ENCODE results near the gene HOXC10.

HOXC10 gene

GRCh38 chr12:54020591-54021405, 35.9 kb downstream of the HOXC10 start:
- Histone ChIP-seq H3K36me3 (replicated peaks) (no peaks in the 10 kb centered on the region), H3K27ac (no peak overlapping the region), H3K4me3 (ENCODE audit: low read depth, low read length) (no peak overlapping the region), H3K27me3 (replicated peaks) (peaks cover 85% of the 10 kb centered on the region)
- DNase-seq = no peak
- TF ChIP-seq CTCF (IDR thresholded peaks at IDR 0.05; ENCODE audit: low read depth, low read length, missing control alignments) = no peak
- in situ Hi-C loops (cut with HindIII; ENCODE audit: low pct_ligation_motif_present, low sequenced_read_pairs) = loop anchor here (25.0 kb wide), 1 partner anchor 192 kb away; no protein-coding TSS in a partner anchor

GRCh38 chr12:54021432-54022013, 36.6 kb downstream of the HOXC10 start:
- H3K4me3 ChIP-seq (ENCODE audit: low read depth, low read length) = no peak overlapping the region
- no peak overlapping the region for H3K27ac ChIP-seq
- no peak for DNase-seq
- TF ChIP-seq CTCF (IDR thresholded peaks at IDR 0.05; ENCODE audit: low read depth, low read length, missing control alignments) = no peak
- peaks cover 87% of the 10 kb centered on the region for H3K27me3 ChIP-seq (replicated peaks)
- in situ Hi-C loops (cut with HindIII; ENCODE audit: low pct_ligation_motif_present, low sequenced_read_pairs) = loop anchor here (25.0 kb wide), 1 partner anchor 191 kb away; no protein-coding TSS in a partner anchor
- no peaks in the 10 kb centered on the region for H3K36me3 ChIP-seq (replicated peaks)

- H3K4me3 ChIP-seq (ENCODE audit: low read depth, low read length) = no peak overlapping the region
- H3K27ac ChIP-seq = no peak overlapping the region
- no peaks in the 10 kb centered on the region for H3K36me3 ChIP-seq (replicated peaks)
- in situ Hi-C loops (cut with HindIII; ENCODE audit: low pct_ligation_motif_present, low sequenced_read_pairs) = loop anchor here (25.0 kb wide), 1 partner anchor 189 kb away; no protein-coding TSS in a partner anchor
- TF ChIP-seq CTCF (IDR thresholded peaks at IDR 0.05; ENCODE audit: low read depth, low read length, missing control alignments) = no peak
- DNase-seq = no peak
- H3K27me3 ChIP-seq (replicated peaks) = peaks cover 85% of the 10 kb centered on the region
These were observed 38.3 kb downstream of the HOXC10 start for GRCh38 chr12:54022960-54023884.

GRCh38 chr12:54024127-54024526, 39.2 kb downstream of the HOXC10 start:
- in situ Hi-C loops (cut with HindIII; ENCODE audit: low pct_ligation_motif_present, low sequenced_read_pairs) = loop anchor here (25.0 kb wide), 1 partner anchor 188 kb away; no protein-coding TSS in a partner anchor
- H3K27me3 ChIP-seq (replicated peaks) = peaks cover 88% of the 10 kb centered on the region
- DNase-seq = no peak
- TF ChIP-seq CTCF (IDR thresholded peaks at IDR 0.05; ENCODE audit: low read depth, low read length, missing control alignments) = no peak
- no peaks in the 10 kb centered on the region for H3K36me3 ChIP-seq (replicated peaks)
- no peak overlapping the region for H3K4me3 ChIP-seq (ENCODE audit: low read depth, low read length)
- no peak overlapping the region for H3K27ac ChIP-seq

GRCh38 chr12:54024581-54025305, 39.8 kb downstream of the HOXC10 start:
- no peak for TF ChIP-seq CTCF (IDR thresholded peaks at IDR 0.05; ENCODE audit: low read depth, low read length, missing control alignments)
- H3K27ac ChIP-seq = no peak overlapping the region
- in situ Hi-C loops (cut with HindIII; ENCODE audit: low pct_ligation_motif_present, low sequenced_read_pairs) = loop anchor here (25.0 kb wide), 1 partner anchor 188 kb away; no protein-coding TSS in a partner anchor
- DNase-seq = no peak
- peaks cover 86% of the 10 kb centered on the region for H3K27me3 ChIP-seq (replicated peaks)
- no peaks in the 10 kb centered on the region for H3K36me3 ChIP-seq (replicated peaks)
- H3K4me3 ChIP-seq (ENCODE audit: low read depth, low read length) = no peak overlapping the region
